HepG2 (cell line): ENCODE data around the gene TSPAN7. TPM values are rescaled to one million over a fixed set of nuclear protein-coding genes. Genes with fewer than 3 reads are reported as not detected.

Experiments used
- ATAC-seq: fragments of 200-7000 bp; cut with Tn5 transposase; 3 replicates; pipeline ENCODE4 v1.9.1; 2020; ENCODE audit warnings: mild to moderate bottlenecking, moderate library complexity
- BruUV-seq: library from RNA; stranded (reverse); fragments of 400-500 nt; replicated peaks from 2 replicates; lab custom pipeline; 2021; lab: Mats Ljungman, UMichigan
- CTCF ChIA-PET: fragments of 300-600 bp; formaldehyde crosslinking; extraction: SDS; loops from one replicate; lab custom pipeline; 2021; ENCODE audit warnings: low total read pairs, inconsistent platforms, low intra/inter-chr PET ratio; lab: Yijun Ruan, JAX
- POLR2A ChIA-PET: fragments of 350-600 bp; sonication (Branson Sonifier 250); formaldehyde crosslinking; loops from one replicate; lab custom pipeline; 2020; ENCODE audit warnings: antibody characterized with exemption, inconsistent platforms; lab: Yijun Ruan, JAX
- DNase-seq: peaks from one replicate; pipeline ENCODE4 v3.0.0-alpha.2; 2015; ENCODE audit warnings: low spot score
- FAIRE-seq: peaks from 3 replicates; lab custom pipeline; 2011; peaks lifted over from hg19 to GRCh38; lab: Jason Lieb, UNC
- H2AFZ ChIP-seq: one replicate; pipeline ENCODE4 v1.6.1; 2011; ENCODE audit warnings: low read length, inconsistent platforms
- H3K27ac ChIP-seq: fragments of 300-600 bp; 3 replicates; pipeline ENCODE4 v1.8.0; 2011; ENCODE audit warnings: mixed run types, mild to moderate bottlenecking, mixed read lengths, low read length, inconsistent platforms; ENCODE audit not compliant: insufficient read depth; ENCODE audit errors: extremely low read length
- H3K27me3 ChIP-seq, 2 experiments: fragments of 200-600 bp in 1 of 2; 2 replicates in 1 of 2; 3 replicates in 1 of 2; pipeline versions ENCODE4 v1.6.0 to v1.8.0; 2011; ENCODE audit warnings: low read length in 2 of 2, mild to moderate bottlenecking in 2 of 2, moderate library complexity in 2 of 2, inconsistent platforms in 1 of 2; ENCODE audit not compliant: insufficient read depth in 2 of 2, control insufficient read depth in 1 of 2
- H3K36me3 ChIP-seq, 2 experiments: fragments of 200-600 bp in 1 of 2; replicated peaks in 1 of 2; 2 replicates in 1 of 2; 3 replicates in 1 of 2; pipeline versions ENCODE4 v1.5.1 to v1.8.0; 2011; ENCODE audit warnings: low read length in 2 of 2, inconsistent platforms in 1 of 2; ENCODE audit not compliant: insufficient read depth in 2 of 2, control insufficient read depth in 1 of 2
- H3K4me1 ChIP-seq: 2 replicates; pipeline ENCODE4 v1.5.1; 2012; ENCODE audit warnings: low read length, inconsistent platforms; ENCODE audit not compliant: insufficient read depth
- H3K4me2 ChIP-seq: 2 replicates; pipeline ENCODE4 v1.6.0; 2011; ENCODE audit warnings: low read depth, low read length, inconsistent platforms
- H3K4me3 ChIP-seq, 3 experiments: fragments of 200-600 bp in 1 of 3; sonication (generic), shearing (Covaris generic) in 1 of 3; replicated peaks in 1 of 3; 2 replicates each; pipeline ENCODE4 v1.5.1; 2011 to 2016; ENCODE audit warnings: low read length in 3 of 3, inconsistent platforms in 2 of 3, low read depth in 2 of 3, mild to moderate bottlenecking in 2 of 3, control low read depth in 1 of 3, mixed read lengths in 1 of 3; ENCODE audit not compliant: insufficient read depth in 1 of 3
- H3K79me2 ChIP-seq: one replicate; pipeline ENCODE4 v1.6.1; 2011; ENCODE audit warnings: low read length, inconsistent platforms; ENCODE audit not compliant: insufficient read depth
- H3K9ac ChIP-seq: 2 replicates; pipeline ENCODE4 v1.6.0; 2011; ENCODE audit warnings: mild to moderate bottlenecking, low read depth, low read length, inconsistent platforms; ENCODE audit not compliant: insufficient read depth
- H3K9me3 ChIP-seq: 2 replicates; pipeline ENCODE4 v1.5.1; 2012; ENCODE audit warnings: mild to moderate bottlenecking, low read length
- H4K20me1 ChIP-seq: 2 replicates; pipeline ENCODE4 v1.6.0; 2011; ENCODE audit warnings: inconsistent platforms, mild to moderate bottlenecking, low read length, moderate library complexity; ENCODE audit not compliant: insufficient read depth
- ATM ChIP-seq: fragments of 450-650 bp; IDR thresholded peaks from 2 replicates; pipeline ENCODE4 v1.7.1; 2017; ENCODE audit warnings: mild to moderate bottlenecking, borderline replicate concordance
- CSRNP2 ChIP-seq: sonication (generic); formaldehyde crosslinking; conservative IDR thresholded peaks from 2 replicates; pipeline ENCODE4 v1.8.0; 2022; ENCODE audit warnings: low read depth, missing genetic modification reagents
- KLF11 ChIP-seq: IDR thresholded peaks from 2 replicates; pipeline ENCODE4 v1.6.1; 2016; ENCODE audit warnings: missing compliant biosample characterization
- MTA3 ChIP-seq: sonication (generic); formaldehyde crosslinking; IDR thresholded peaks from 2 replicates; pipeline ENCODE4 v1.4.0; 2020; ENCODE audit warnings: missing genetic modification reagents
- NFYB ChIP-seq: sonication (generic); formaldehyde crosslinking; IDR thresholded peaks from 2 replicates; pipeline ENCODE4 v1.4.0; 2020; ENCODE audit warnings: missing genetic modification reagents
- PAX8 ChIP-seq: sonication (generic); formaldehyde crosslinking; IDR thresholded peaks from 2 replicates; pipeline ENCODE4 v1.8.0; 2022; ENCODE audit warnings: mild to moderate bottlenecking, missing genetic modification reagents, borderline replicate concordance
- PHF8 ChIP-seq: sonication (generic); formaldehyde crosslinking; IDR thresholded peaks from 2 replicates; pipeline ENCODE4 v1.5.0; 2020; ENCODE audit warnings: missing genetic modification reagents
- PPARG ChIP-seq: conservative IDR thresholded peaks from 2 replicates; pipeline ENCODE4 v1.6.1; 2016; ENCODE audit warnings: missing biosample characterization, missing genetic modification reagents
- TBL1XR1 ChIP-seq: fragments of 150-350 bp; IDR thresholded peaks from 2 replicates; pipeline ENCODE4 v1.6.1; 2014; ENCODE audit warnings: borderline replicate concordance, low read length; ENCODE audit not compliant: partially characterized antibody
- THAP11 ChIP-seq: IDR thresholded peaks from 2 replicates; pipeline ENCODE4 v1.6.1; 2016; ENCODE audit warnings: missing biosample characterization, missing genetic modification reagents
- TRIM24 ChIP-seq: sonication (generic); formaldehyde crosslinking; IDR thresholded peaks from 2 replicates; pipeline ENCODE4 v1.8.0; 2022; ENCODE audit warnings: mild to moderate bottlenecking, missing genetic modification reagents
- YEATS4 ChIP-seq: sonication (generic); formaldehyde crosslinking; IDR thresholded peaks from 2 replicates; pipeline ENCODE4 v1.4.0; 2020; ENCODE audit warnings: missing genetic modification reagents, borderline replicate concordance
- ZBTB1 ChIP-seq: sonication (generic); formaldehyde crosslinking; IDR thresholded peaks from 2 replicates; pipeline ENCODE4 v1.4.0; 2020; ENCODE audit warnings: missing genetic modification reagents, borderline replicate concordance
- ZNF280B ChIP-seq: sonication (generic); formaldehyde crosslinking; IDR thresholded peaks from 2 replicates; pipeline ENCODE4 v1.5.0; 2020; ENCODE audit warnings: missing genetic modification reagents, mild to moderate bottlenecking, borderline replicate concordance
- ZNF44 ChIP-seq: sonication (generic); formaldehyde crosslinking; IDR thresholded peaks from 2 replicates; pipeline ENCODE4 v1.5.1; 2020; ENCODE audit warnings: mild to moderate bottlenecking, missing genetic modification reagents
- ZNF496 ChIP-seq: sonication (generic); formaldehyde crosslinking; IDR thresholded peaks from 2 replicates; pipeline ENCODE4 v1.8.1; 2023; ENCODE audit warnings: mild to moderate bottlenecking, moderate library complexity, missing genetic modification reagents; ENCODE audit not compliant: insufficient replicate concordance
- ZNF678 ChIP-seq: sonication (generic); formaldehyde crosslinking; IDR thresholded peaks from 2 replicates; pipeline ENCODE4 v1.4.0; 2020; ENCODE audit warnings: mild to moderate bottlenecking, missing genetic modification reagents
- ZNF761 ChIP-seq: sonication (generic); formaldehyde crosslinking; conservative IDR thresholded peaks from 2 replicates; pipeline ENCODE4 v1.4.0; 2020; ENCODE audit warnings: mild to moderate bottlenecking, missing genetic modification reagents
- ZNF773 ChIP-seq: sonication (generic); formaldehyde crosslinking; IDR thresholded peaks from 2 replicates; pipeline ENCODE4 v1.4.0; 2020; ENCODE audit warnings: missing genetic modification reagents, borderline replicate concordance
- ZSCAN29 ChIP-seq: sonication (generic); formaldehyde crosslinking; conservative IDR thresholded peaks from 2 replicates; pipeline ENCODE4 v1.4.0; 2020; ENCODE audit warnings: mild to moderate bottlenecking, missing genetic modification reagents
- WGBS: methylation state at CpG from one replicate; pipeline ENCODE4 v1.1.6; 2017; ENCODE audit warnings: low lambda C conversion rate; 5-methylcytosine and 5-hydroxymethylcytosine counted together
- in situ Hi-C: cut with HindIII; loops from 2 replicates; pipeline ENCODE4 v1.10.0; 2017; ENCODE audit warnings: low pct_unique_long_range_greater_than_20kb; ENCODE audit not compliant: extremely low pct_ligation_motif_present
- intact Hi-C: fragments of 100-400 bp; cut with micrococcal nuclease; formaldehyde crosslinking; loops from one replicate; pipeline ENCODE4 v1.10.0; 2022; ENCODE audit not compliant: unreplicated experiment
- polyA plus RNA-seq, 8 experiments: library from polyadenylated mRNA; depleted of rRNA in 3 of 8; stranded (reverse) in 7 of 8; unstranded in 1 of 8; fragments of >200 nt; fragmentation: Illumina TruSeq in 4 of 8; extraction: Trizol in 4 of 8; gene quantifications; 2 replicates each; pipeline versions ENCODE4 v1.2.1 to v1.2.3, GENCODE V29; 2011 to 2016; ENCODE audit warnings: low read depth in 4 of 8, missing spikeins in 1 of 8, mixed read lengths in 1 of 8; ENCODE audit not compliant: insufficient read depth in 1 of 8
- total RNA-seq, 5 experiments: library from RNA; depleted of rRNA; stranded (reverse); fragments of >200 nt; fragmentation: Illumina TruSeq; extraction: Trizol; gene quantifications; 2 replicates each; pipeline ENCODE4 v1.2.3, GENCODE V29; 2016; ENCODE audit warnings: low read depth in 1 of 5

TSPAN7 gene
- total and polyA plus RNA-seq, 2 of the 13 experiments (the other 11 are each of a cell fraction or from before 2014, with no cell fraction given), result 21.4 to 47.1 TPM

GRCh38 chrX:38697461-38697860 lies 136.1 kb downstream of the TSPAN7 start:
- intact Hi-C loops, result no loop called here

More at GRCh38 chrX:38697461-38697860, 136.1 kb downstream of the TSPAN7 start:
- TF ChIP-seq THAP11 (CRISPR knock-in tag) (no peak), PAX8 (CRISPR knock-in tag) (no peak), ZNF496 (CRISPR knock-in tag) (no peak), NFYB (CRISPR knock-in tag) (no peak), CSRNP2 (CRISPR knock-in tag) (no peak), ZNF678 (no peak), ZNF280B (CRISPR knock-in tag) (no peak), PHF8 (CRISPR knock-in tag) (no peak), MTA3 (CRISPR knock-in tag) (no peak), ZNF773 (CRISPR knock-in tag) (no peak), TRIM24 (no peak), ZNF44 (CRISPR knock-in tag) (no peak), ZBTB1 (CRISPR knock-in tag) (no peak), KLF11 (no peak), PPARG (CRISPR knock-in tag) (no peak), ZNF761 (CRISPR knock-in tag) (no peak), YEATS4 (CRISPR knock-in tag) (no peak), ZSCAN29 (CRISPR knock-in tag) (no peak), TBL1XR1 (no peak), ATM (no peak)
- in situ Hi-C loops, result no loop called here
- Histone ChIP-seq H2AFZ (no peak overlapping the region), H4K20me1 (no peaks in the 10 kb centered on the region), H3K79me2 (no peaks in the 10 kb centered on the region), H3K36me3 (no peaks in the 10 kb centered on the region), H3K4me1 (no peaks in the 10 kb centered on the region), H3K4me3 (no peak overlapping the region), H3K4me2 (no peak overlapping the region), H3K9me3 (no peaks in the 10 kb centered on the region), H3K27ac (no peak overlapping the region), H3K9ac (no peak overlapping the region), H3K27me3 (no peaks in the 10 kb centered on the region)
- ChIA-PET POLR2A (no interaction called here), CTCF (no interaction called here)
- no TSS peak for BruUV-seq
- WGBS, result 100% methylated on average over 1 of the region's 3 CpGs
- FAIRE-seq, result no peak
- DNase-seq, result no peak
- no peak for ATAC-seq
